Epidermal melanocyte (primary cell): Measurements from ENCODE around the gene CDC45.
A peak's percentile ranks its signal among the peaks of the same experiment; 100 is the strongest.

Source experiments
- DNase-seq: peaks from one replicate; pipeline ENCODE4 v3.0.0; 2011; ENCODE audit warnings: low spot score; ENCODE audit not compliant: insufficient read length

The CDC45 gene

DNA sequence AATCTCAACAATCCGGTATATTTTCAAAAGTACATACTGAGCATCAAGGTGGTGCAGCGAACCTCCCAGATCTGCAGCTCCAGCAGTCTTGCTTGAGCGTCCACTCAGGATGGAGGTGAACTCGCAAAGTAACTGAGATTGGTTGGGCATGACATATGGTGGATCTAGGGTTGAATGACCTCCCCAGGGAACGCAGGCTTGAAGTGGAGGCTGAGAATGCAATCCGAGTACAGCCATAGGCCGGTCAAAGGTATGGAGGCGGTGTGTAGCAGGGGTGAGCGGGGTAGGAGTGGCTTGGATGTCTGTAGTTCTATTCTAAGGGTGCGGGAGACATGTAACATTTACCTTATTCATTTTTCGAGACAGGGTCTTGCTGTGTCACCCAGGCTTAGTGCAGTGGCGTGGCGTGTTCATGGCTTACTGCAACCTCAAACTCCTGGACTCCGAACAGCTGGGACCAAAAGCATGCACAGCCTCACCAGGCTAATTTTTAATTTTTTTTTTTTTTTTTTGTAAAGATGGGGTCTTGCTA lies 31.6 kb upstream of the CDC45 start:
- DNase-seq: peak; percentile 42

DNA sequence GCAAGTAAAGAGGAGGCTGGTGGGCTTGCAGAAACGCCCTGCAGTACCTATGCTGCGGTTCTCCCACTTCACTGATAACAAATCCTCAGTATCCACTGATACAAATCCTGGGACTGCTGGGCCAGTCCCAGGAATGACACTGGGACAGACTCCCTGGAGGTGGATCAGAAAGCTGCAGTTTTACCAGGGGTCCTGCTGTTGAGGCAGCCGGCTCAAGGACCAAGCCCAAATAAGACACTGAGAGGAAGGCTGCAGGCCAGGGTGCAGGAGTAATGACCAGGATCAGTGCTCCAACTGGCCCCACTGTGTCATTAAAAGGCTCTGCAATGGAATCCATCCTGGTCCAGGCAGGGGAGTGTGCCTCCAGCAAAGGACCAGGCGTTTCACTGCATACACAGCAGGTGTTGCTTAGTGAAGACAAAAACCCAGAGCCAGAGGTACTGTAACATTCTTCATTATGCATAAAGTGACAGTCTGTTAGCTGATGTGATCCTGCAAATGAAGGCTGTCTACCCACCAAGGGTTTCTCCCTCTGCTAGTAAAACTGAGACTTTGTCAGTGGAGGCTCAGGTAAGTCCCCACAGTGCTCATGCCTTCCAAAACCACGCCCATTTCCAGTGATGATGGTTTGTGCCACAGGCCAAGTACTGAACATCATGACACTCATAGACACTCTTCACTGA lies 30.8 kb upstream of the CDC45 start:
- no peak for DNase-seq

DNA sequence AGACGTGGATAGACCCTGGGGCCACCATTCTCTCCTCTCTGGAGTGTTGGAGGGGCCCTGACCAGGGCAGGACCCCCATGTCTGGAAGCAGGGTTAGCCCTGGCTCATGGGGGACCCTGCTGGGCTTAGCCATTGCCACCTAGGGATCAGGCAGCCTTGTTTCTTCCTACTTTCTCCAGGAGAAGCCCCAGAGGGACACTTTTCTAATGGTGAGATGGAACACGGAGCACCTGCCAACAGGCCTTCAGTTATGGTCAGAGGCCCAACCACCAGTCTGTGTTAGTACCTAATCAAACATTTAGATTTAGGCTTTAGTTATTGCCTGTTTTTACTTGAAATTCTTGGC lies 30.3 kb upstream of the CDC45 start:
- no peak for DNase-seq

DNA sequence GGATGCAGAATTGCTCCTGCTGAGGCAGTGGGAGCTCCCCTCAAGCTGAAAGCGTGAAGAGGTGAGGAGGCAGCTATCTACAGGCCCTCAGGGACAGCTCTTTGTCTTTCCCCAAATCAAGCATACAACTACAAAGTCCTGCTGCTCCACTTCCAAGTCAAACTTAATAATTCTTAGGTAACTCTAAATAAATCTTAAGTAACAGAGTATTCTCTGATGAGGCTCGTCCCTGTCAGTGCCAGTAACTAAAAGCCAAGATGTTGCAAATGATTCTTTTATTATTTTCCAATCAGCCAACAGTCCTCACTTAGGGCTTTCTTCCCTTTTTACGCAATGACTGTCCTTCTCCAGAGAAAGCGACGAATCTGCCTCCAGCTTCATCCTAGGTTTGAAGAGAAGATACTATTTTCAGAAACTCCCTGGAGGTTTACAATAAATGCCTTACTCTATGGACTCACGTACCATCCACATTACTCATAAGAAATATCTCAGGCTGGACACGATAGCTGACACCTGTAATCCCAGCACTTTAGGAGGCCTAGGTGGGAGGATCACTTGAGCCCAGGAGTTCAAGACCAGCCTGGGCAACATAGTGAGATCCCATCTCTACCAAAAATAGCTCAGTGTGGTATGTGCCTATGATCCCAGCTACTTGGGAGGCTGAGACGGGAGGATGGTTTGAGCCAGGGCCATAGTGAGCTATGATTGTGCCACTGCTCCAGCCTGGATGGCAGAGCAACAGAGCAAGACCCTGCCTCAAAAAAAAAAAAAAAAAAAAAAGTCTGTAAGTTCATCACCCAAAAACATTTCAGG lies 29.2 kb upstream of the CDC45 start:
- DNase-seq: no peak

DNA sequence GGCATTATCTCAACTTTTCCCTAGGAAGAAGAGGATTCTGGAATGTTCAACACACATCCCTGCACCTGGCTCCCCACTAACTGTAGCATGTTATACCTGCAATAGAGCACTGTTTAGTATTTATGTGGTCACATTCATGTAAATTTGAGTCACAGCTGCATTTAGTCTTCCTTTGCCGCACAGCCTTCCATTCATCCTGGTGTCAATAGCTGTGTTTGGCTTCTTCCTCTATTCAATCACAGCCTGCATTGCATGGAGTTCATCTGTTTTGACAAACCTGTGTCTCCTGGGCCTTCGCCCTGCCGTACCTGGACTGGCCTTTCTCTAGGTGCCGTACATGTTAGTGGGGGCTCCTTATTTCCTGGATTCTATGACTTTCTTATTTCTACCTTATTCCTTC lies 28.1 kb upstream of the CDC45 start:
- no peak for DNase-seq

DNA sequence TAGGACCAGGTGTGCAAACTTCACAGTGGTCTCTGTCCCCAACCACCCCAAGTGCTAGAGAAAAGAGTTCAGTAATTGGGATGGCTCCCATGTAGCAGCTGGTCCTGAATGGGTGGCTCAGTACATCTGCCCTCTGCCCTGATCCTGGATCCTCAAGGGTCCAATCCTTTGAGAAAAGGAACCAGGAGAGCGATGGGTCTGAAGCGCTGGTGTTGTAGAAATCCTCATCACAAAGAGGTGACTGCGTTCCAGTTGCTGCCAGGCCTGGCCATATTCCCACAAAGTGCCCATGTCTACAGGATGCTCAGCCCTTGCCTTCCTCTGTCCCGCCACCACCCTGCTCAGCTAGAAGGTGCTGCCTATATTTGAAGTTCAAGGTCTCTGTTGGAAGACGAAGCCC lies 26.0 kb upstream of the CDC45 start:
- no peak for DNase-seq

GRCh38 chr22:19454156-19454555 lies 25.6 kb upstream of the CDC45 start:
- DNase-seq: no peak

DNA sequence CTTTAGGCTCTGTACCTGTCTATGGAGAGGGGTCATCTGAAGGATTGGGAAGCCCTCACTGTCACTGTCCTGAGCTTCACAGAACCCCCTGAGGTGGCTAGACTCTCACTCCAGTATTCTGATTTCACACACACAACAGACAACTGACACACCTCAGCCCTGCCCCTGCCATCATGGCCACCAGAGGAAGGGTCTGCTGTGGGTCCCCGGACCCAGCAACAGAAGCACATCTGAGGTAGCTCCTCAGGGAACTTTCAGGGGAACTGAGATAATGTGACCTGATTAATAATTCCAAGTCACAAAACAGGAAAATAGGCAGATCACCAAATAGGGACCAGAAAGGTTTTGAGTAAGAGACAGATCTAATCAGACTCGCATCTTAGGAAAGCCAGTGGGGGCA lies 24.7 kb upstream of the CDC45 start:
- DNase-seq: no peak

DNA sequence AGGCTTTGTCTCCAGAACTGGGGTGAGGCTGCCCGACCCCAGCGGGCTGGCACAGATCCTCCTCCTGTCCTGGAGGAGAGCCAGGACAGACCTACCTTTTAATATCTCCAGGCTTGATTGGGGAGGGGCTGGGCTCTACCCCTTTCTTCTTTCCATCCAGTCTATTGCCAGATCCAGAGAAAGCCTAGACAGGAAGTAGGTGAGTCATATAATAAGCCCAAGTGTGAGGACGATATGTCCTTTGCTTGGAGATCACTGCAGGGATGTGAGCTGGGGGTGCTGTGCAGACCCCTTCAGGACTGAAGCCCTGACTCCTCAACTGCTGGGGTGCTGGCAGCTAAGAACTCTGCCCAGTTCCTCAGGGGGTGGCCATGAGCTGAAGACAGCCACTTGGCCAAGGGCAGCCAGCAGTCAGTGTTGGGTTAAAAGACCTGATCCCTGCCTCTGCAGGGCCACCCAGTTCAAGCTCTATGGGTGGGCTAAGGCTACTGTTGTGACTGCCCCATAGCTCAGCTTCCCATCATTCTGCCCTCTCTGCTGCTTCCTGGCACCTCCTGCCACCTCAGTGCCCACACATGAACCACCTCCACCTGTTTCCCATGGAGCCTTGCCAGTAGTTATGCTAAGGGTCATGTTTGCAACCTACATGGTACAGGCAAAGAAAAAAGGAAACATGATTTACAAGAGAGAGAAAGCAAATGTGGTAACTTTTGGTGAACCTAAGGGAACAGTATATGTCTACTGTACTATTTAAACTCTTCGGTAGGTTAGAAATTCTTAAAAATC lies 23.9 kb upstream of the CDC45 start:
- no peak for DNase-seq

- DNase-seq: no peak
Measured at GRCh38 chr22:19456541-19456940, 23.2 kb upstream of the CDC45 start.

- DNase-seq: no peak
Measured at GRCh38 chr22:19457828-19458428, 21.8 kb upstream of the CDC45 start.

DNA sequence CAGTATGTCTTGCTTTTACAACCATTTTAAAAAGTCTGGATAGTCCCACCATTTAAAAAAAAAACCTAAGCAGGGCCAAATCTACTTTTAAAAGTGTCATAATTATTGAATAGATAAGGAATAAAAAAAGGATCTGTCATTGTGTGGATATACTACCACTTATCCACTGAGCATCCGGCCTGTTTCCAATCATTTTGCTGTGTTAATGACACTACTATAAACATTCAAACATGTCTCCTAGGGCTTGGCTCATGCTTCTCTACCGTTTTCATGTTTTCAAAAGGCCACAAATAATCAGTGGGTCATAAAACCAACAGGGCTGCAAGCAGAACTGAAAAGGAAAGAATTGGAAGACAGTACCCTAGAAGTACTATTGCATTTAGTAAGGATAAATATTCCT lies 19.7 kb upstream of the CDC45 start:
- DNase-seq: no peak

DNA sequence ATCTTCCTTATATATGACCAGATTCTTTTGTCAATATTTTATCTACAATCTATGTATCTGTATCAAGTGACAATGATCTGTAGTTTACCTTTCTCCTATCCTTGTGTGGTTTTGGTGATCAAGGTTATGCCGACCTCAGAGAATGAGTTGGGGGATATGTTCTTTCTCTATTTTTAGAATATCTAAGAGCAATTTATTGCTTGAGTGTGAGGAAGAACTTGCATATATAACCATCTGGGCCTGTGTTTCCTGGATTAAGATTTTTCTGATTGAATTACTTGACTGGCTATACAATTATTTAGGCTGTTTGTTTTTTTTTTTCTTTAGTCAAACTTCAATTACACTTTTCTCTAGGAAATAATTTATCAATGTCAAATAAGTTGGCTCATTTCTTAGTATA lies 18.2 kb upstream of the CDC45 start:
- DNase-seq: no peak

DNA sequence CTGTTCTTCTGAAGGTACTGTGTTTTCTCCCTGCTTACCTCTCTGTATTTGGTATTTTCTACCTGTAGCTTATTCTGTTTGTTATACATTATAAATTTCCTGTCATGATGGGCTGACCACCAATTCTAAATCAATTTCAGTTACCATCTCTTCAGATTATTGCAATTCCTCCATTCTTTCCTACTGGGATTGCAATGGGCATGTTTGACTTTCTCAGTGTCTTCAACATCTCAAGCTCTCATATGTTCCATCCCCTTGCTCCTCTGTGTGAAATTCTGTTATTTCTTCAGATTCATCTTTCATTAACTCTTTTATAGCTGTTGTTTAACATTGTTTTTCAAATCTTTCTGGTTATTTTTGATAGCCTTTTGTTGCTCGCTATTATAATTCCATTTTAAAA lies 16.7 kb upstream of the CDC45 start:
- DNase-seq: no peak

DNA sequence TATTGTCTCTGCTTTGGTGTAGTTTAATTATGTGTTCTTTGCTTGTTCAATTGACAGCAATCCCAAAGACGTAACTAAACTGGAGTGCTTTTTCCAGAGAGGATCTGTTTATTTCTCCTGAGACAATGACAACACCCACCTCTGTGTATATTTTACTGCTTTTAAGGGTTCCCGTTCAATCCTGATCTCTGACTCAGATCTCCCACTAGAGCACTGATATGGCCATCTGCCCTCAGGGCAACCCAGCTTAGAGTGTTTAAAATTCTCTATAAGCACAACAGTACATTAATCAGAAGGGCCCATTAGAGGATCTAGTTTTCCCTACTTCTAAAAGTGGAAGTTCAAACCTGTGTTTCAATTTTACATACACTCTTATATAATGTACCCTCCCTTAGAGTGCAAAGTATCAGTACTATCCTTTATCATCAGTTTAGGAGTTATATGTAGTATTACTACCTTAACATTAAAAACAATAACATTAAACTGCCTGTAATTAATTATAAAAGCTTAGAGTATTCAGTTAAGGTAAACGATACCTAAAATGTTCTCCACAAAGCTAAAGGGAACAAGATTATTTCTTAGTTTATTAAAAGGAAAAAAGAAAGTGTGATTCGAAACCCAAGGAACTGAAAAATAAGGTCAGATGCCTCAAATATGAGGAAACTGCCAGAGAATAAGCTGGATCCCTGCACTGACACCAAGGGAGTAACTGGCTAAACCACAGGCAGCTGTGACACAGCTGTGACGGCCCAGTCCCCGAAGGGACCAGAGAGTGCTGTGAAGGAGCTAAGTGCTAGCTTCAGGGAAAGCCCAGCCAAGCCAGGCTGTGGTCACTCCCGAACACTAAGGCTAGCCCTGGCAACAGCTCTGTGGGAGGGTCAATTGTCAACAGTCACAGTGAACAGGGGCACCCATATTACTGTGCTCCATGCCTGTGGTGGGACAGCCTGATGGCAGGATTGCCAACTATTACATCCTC lies 15.9 kb upstream of the CDC45 start:
- peak; percentile 44 for DNase-seq

GRCh38 chr22:19464546-19464945 lies 15.2 kb upstream of the CDC45 start:
- no peak for DNase-seq

DNA sequence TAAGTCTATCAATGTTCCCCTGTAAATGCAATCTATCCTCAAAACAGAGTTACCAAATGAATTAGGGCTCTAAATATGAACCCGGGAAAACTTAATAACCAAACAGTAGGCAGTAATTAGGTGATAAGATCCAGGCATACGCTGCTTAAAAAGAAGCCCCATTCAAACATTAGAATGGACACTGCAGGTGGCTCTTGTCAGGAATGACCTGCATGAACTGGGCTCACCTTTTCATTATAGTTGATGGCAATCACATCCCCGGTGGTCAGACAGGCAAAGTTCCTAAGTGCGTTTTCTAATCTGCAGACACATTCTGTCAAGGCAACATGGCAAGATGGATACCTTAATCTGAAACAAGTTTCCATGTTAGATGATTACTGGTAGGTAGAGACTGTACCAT lies 14.7 kb upstream of the CDC45 start:
- no peak for DNase-seq

- DNase-seq: no peak
Measured at GRCh38 chr22:19466126-19466716, 13.5 kb upstream of the CDC45 start.

DNA sequence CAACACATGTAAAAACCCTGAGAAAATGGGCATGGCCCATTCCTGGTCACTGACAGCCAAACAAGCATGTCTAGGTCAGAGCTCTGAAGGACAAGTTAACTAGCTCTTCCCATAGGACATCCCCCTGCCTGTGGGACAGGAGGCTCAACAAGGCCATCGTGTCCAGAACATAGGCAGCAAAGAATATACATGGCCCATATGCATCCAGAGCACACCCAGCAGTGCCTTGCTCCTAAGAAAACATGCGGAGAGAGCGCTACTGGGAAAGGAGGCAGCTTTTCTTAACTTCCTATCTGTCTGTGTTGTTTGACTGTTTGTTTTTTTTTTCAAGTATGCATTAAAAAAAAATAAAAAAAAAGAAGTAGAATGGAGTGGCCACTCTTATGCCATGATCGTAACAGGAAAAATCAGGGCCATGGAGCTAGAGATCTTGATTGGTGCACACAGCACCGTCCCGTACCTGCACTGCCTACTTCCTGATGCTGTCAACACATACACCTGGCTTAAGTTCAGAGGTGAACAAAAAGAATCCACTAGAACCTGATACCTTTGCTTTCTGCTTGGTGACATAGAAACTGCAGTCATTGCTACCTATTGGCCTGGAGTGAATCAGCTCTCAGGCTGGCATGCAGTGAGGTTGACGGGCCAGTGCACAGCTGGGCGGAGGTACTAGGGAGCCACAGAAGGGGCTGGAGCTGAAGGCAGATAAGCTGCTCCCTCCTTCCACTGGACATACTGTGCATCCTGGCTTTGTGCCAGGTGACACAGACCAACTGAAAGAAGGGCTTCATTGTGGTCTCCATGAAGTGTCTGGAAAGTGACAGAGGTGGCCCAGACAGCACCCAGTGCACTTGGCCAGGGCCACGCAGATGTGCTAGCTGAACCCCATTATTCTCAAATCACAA lies 12.6 kb upstream of the CDC45 start:
- DNase-seq: no peak
